ENCODE results near the gene SCYGR8. TPM values are rescaled to one million over a fixed set of nuclear protein-coding genes. Genes with fewer than 3 reads are reported as not detected.
"Not testable (repeated sequence)": the region's sequence is repeated elsewhere in the genome, so short reads cannot be mapped to it uniquely, and the experiment has no call there.

SCYGR8 gene
- total RNA-seq, 4 donors from 2014 or later = not detected

DNA sequence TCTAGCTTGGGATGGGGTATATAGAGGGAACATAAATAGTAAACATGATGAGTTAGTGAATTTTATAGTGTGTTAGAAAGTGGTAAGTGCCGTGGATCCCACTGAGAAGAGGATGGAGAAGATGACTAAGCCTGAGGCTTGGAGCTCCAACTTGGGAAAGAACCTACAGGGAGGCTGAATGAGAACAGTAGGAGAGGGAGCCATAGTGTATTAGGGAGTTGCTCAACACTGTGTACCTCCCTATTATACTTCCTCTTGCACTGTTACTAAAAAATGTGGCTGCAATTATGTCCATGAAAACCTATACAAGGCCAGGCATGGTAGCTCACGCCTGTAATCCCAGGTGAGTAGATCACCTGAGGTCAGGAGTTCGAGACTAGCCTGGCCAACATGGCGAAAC is 25.0 kb upstream of the SCYGR8 start:
- H3K36me3 ChIP-seq = no peaks in the 10 kb centered on the region
- in situ Hi-C loops (cut with MboI; ENCODE audit: low pct_ligation_motif_present in 1 of 4, low pct_unique_long_range_greater_than_20kb in 1 of 4, low sequenced_read_pairs in 3 of 4) (no loop called here), intact Hi-C loops (cut with DNase I; ENCODE audit: low total_unique reads) (no loop called here)
- H3K4me3 ChIP-seq = no peak overlapping the region
- no peaks in the 10 kb centered on the region for H3K27me3 ChIP-seq
- peaks cover 10 to 18% (median 13%) of the 10 kb centered on the region in 4 donors for H3K4me1 ChIP-seq
- DNase-seq = no peak
- H3K9me3 ChIP-seq = no peaks in the 10 kb centered on the region
- no peak for TF ChIP-seq EP300 (IDR thresholded peaks at IDR 0.05; ENCODE audit: low read depth)
- H3K27ac ChIP-seq = no peak overlapping the region
- WGBS, 2 donors (ENCODE audit: low coverage in 1 of 2) = 80 to 92% methylated on average over 3 to 4 of the region's 4 CpGs

DNA sequence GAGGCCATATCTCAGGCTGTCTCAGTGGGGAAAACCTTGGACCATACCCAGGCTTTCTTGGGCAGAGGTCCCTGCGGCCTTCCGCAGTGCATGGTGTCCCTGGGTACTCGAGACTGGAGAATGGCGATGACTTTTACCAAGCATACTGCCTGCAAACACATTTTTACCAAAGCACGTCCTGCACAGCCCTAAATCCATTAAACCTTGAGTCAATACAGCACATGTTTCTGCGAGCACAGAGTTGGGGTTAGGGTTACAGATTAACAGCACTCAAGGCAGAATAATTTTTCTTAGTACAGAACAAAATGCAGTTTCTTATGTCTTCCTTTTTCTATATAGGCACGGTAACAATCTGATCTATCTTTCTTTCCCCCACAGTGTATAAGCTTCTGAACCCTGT is 22.9 kb upstream of the SCYGR8 start:
- DNase-seq; H3K27me3 ChIP-seq; H3K36me3 ChIP-seq; in situ Hi-C loops (cut with MboI; ENCODE audit: low pct_ligation_motif_present in 1 of 4, low pct_unique_long_range_greater_than_20kb in 1 of 4, low sequenced_read_pairs in 3 of 4); H3K9me3 ChIP-seq; H3K4me3 ChIP-seq; intact Hi-C loops (cut with DNase I; ENCODE audit: low total_unique reads): not testable (repeated sequence)
- 36 to 62% methylated on average over 3 to 7 of the region's 7 CpGs for WGBS, 2 donors (ENCODE audit: low coverage in 1 of 2)
- H3K4me1 ChIP-seq = peaks cover 8 to 18% (median 12%) of the 10 kb centered on the region in 4 donors
- peak overlapping the region in 2 of 4 donors; percentile 18 to 50 for H3K27ac ChIP-seq

DNA sequence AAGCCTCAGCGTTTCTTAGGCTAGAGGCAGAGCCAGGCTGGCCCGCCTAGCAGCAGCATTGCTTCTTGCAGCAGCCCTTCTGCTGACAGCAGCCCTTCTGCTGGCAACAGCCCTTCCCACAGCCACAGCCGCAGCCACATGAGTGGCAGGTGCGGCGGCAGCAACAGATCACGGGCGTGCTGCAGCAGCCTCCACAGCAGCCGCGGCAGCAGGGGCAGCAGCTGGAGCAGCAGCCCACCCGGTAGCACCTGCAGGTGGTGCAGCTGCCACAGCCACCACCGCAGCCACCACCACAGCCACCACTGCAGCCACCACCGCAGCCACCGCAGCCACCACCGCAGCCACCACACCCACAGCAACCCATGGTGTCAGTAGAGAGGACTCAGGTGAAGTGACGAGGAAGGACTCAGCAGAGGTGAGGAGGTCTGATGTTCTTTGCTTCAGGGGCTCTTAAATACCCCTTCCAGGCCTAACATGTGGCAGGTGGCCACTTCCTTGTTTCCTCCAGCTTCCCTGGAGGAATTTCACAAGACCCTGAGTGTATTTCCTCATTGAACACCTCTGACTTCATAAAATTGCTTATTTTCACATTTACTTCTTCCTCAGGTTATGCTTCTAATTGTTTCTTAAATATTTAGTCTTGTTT is 21.2 kb upstream of the SCYGR8 start, which contains the start of gene SCYGR6:
Gene SCYGR6, minus strand, starts transcription at position 364 of the 646 bp plus-strand sequence. Its CDS starts 0 bp downstream, at position 364.
- in situ Hi-C loops (cut with MboI; ENCODE audit: low pct_ligation_motif_present in 1 of 4, low pct_unique_long_range_greater_than_20kb in 1 of 4, low sequenced_read_pairs in 3 of 4) (no loop called here), intact Hi-C loops (cut with DNase I; ENCODE audit: low total_unique reads) (no loop called here)
- 0 to 86% methylated on average over 1 to 12 of the region's 15 CpGs for WGBS, 2 donors (ENCODE audit: low coverage in 1 of 2)

DNA sequence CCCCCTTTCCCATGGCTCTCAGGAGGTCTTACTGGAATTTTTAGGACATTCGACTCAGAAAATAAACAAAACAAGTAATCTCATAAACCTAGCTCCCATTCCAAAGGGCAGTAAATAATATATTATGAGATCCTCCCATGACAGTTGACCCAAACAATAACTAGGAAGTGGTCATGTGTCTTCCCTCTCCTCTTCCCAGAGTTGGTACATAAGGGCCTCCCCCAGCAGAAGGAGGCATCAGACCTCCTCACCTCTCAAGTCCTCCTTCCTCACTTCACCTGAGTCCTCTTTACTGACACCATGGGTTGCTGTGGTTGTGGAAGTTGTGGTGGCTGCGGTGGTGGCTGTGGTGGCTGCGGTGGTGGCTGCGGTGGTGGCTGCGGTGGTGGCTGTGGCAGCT is 17.7 kb upstream of the SCYGR8 start, which contains the start of gene SCYGR7:
Gene SCYGR7, plus strand, starts transcription at position 301 of the 400 bp plus-strand sequence. Its CDS starts 0 bp downstream, at position 301.
- no peaks in the 10 kb centered on the region for H3K36me3 ChIP-seq
- H3K4me3 ChIP-seq = no peak within 1 kb of the TSS
- TF ChIP-seq EP300 (IDR thresholded peaks at IDR 0.05; ENCODE audit: low read depth) = no peak
- TF ChIP-seq, protein P1, sequence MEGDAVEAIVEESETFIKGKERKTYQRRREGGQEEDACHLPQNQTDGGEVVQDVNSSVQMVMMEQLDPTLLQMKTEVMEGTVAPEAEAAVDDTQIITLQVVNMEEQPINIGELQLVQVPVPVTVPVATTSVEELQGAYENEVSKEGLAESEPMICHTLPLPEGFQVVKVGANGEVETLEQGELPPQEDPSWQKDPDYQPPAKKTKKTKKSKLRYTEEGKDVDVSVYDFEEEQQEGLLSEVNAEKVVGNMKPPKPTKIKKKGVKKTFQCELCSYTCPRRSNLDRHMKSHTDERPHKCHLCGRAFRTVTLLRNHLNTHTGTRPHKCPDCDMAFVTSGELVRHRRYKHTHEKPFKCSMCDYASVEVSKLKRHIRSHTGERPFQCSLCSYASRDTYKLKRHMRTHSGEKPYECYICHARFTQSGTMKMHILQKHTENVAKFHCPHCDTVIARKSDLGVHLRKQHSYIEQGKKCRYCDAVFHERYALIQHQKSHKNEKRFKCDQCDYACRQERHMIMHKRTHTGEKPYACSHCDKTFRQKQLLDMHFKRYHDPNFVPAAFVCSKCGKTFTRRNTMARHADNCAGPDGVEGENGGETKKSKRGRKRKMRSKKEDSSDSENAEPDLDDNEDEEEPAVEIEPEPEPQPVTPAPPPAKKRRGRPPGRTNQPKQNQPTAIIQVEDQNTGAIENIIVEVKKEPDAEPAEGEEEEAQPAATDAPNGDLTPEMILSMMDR (IDR thresholded peaks at IDR 0.05) = no peak
- TF ChIP-seq POLR2AphosphoS5 (IDR thresholded peaks at IDR 0.05) = no peak
- TF ChIP-seq POLR2A (IDR thresholded peaks at IDR 0.05) = no peak
- in situ Hi-C loops (cut with MboI; ENCODE audit: low pct_ligation_motif_present in 1 of 4, low pct_unique_long_range_greater_than_20kb in 1 of 4, low sequenced_read_pairs in 3 of 4) (no loop called here), intact Hi-C loops (cut with DNase I; ENCODE audit: low total_unique reads) (no loop called here)
- WGBS, 2 donors (ENCODE audit: low coverage in 1 of 2) = 73 to 83% methylated on average over 1 to 5 of the region's 5 CpGs
- no peak for DNase-seq
- H3K27me3 ChIP-seq = no peaks in the 10 kb centered on the region
- peaks cover 0 to 2% (median 0%) of the 10 kb centered on the region in 4 donors for H3K4me1 ChIP-seq
- H3K9me3 ChIP-seq = no peaks in the 10 kb centered on the region
- H3K27ac ChIP-seq = no peak within 1 kb of the TSS

More for the DNA sequence above, 21.2 kb upstream of the SCYGR8 start, which contains the start of gene SCYGR6:
- TF ChIP-seq POLR2A (IDR thresholded peaks at IDR 0.05) = no peak
- TF ChIP-seq, protein P1 (IDR thresholded peaks at IDR 0.05) = no peak
- no peak for TF ChIP-seq POLR2AphosphoS5 (IDR thresholded peaks at IDR 0.05)
- no peak for TF ChIP-seq EP300 (IDR thresholded peaks at IDR 0.05; ENCODE audit: low read depth)
- DNase-seq = no peak
- H3K36me3 ChIP-seq = no peaks in the 10 kb centered on the region
- H3K4me3 ChIP-seq = no peak within 1 kb of the TSS
- H3K9me3 ChIP-seq = no peaks in the 10 kb centered on the region
- no peaks in the 10 kb centered on the region for H3K27me3 ChIP-seq
- no peak within 1 kb of the TSS for H3K27ac ChIP-seq
- peaks cover 0 to 15% (median 5%) of the 10 kb centered on the region in 4 donors for H3K4me1 ChIP-seq

DNA sequence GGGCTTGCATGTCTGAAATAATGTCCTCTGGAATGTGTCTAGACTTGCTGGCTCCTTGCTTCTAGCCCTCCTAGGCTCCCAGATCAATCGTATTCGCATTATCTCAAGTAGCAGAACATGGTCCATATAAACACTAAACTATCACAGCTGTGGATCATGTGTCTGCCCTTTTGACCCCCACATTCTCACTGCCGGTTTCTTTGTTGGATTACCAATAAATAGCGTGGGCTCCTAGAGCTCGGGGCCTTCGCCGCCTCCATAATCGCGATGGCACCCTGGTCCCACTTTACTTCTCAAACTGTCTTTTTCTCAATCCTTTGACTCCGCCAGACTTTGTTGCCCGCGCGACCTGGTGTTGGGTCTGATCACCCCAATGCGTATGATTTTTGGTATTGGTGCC is 6.3 kb upstream of the SCYGR8 start:
- Histone ChIP-seq H3K36me3 (no peaks in the 10 kb centered on the region), H3K9me3 (no peaks in the 10 kb centered on the region), H3K27me3 (no peaks in the 10 kb centered on the region), H3K4me3 (no peak overlapping the region), H3K4me1 (no peaks in the 10 kb centered on the region), H3K27ac (no peak overlapping the region)
- intact Hi-C loops (cut with DNase I; ENCODE audit: low total_unique reads) = no loop called here
- 57 to 76% methylated on average over 8 to 14 of the region's 14 CpGs for WGBS, 2 donors (ENCODE audit: low coverage in 1 of 2)
- in situ Hi-C loops (cut with MboI; ENCODE audit: low pct_ligation_motif_present in 1 of 4, low pct_unique_long_range_greater_than_20kb in 1 of 4, low sequenced_read_pairs in 3 of 4) = no loop called here
- TF ChIP-seq POLR2AphosphoS5 (IDR thresholded peaks at IDR 0.05) = no peak
- no peak for TF ChIP-seq EP300 (IDR thresholded peaks at IDR 0.05; ENCODE audit: low read depth)
- TF ChIP-seq, protein P1 (IDR thresholded peaks at IDR 0.05) = no peak
- no peak for TF ChIP-seq POLR2A (IDR thresholded peaks at IDR 0.05)
- DNase-seq = no peak

DNA sequence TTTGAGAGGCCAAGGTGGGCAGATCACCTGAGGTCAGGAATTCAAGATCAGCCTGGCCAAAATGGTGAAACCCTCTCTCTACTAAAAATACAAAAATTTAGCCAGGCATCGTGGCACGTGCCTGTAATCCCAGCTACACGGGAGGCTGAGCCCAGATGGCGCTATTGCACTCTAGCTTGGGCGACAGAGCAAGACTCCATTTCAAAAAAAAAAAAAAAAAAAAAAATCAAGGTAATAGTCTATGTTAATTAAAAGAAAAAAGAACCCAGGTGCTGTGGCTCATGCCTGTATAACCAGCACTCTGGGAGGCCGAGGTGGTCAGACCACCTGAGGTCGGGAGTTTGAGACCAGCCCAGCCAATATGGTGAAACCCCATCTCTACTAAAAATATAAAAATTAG is 5.0 kb upstream of the SCYGR8 start:
- H3K4me1 ChIP-seq; H3K27me3 ChIP-seq; in situ Hi-C loops (cut with MboI; ENCODE audit: low pct_ligation_motif_present in 1 of 4, low pct_unique_long_range_greater_than_20kb in 1 of 4, low sequenced_read_pairs in 3 of 4); H3K27ac ChIP-seq; H3K9me3 ChIP-seq; intact Hi-C loops (cut with DNase I; ENCODE audit: low total_unique reads); H3K4me3 ChIP-seq; H3K36me3 ChIP-seq; DNase-seq: not testable (repeated sequence)
- 77 to 80% methylated on average over 4 to 7 of the region's 7 CpGs for WGBS, 2 donors (ENCODE audit: low coverage in 1 of 2)
